H1 (cell line): ENCODE results near the gene CACNB1. TPM values are rescaled to one million over a fixed set of nuclear protein-coding genes. Genes with fewer than 3 reads are reported as not detected.

ENCODE experiments used
- ATF3 ChIP-seq: IDR thresholded peaks from 2 replicates; pipeline ENCODE4 v1.6.1; 2011; ENCODE audit warnings: low read depth, mild to moderate bottlenecking, low read length; ENCODE audit not compliant: insufficient read depth
- BACH1 ChIP-seq: IDR thresholded peaks from 2 replicates; pipeline ENCODE4 v1.6.1; 2012; ENCODE audit warnings: low read length, improper control_type of control experiment
- BRCA1 ChIP-seq: IDR thresholded peaks from 2 replicates; pipeline ENCODE4 v1.6.1; 2012; ENCODE audit warnings: low read depth, low read length, improper control_type of control experiment
- CHD1 ChIP-seq: IDR thresholded peaks from 2 replicates; pipeline ENCODE4 v1.6.1; 2012; ENCODE audit warnings: low read depth, low read length, improper control_type of control experiment
- CREB1 ChIP-seq: IDR thresholded peaks from 2 replicates; pipeline ENCODE4 v1.6.1; 2012; ENCODE audit warnings: inconsistent platforms
- CTCF ChIP-seq, 3 experiments: IDR thresholded peaks; 1 replicate in 2 of 3; 2 replicates in 1 of 3; pipeline versions ENCODE4 v1.5.1 to v1.6.1; 2011; ENCODE audit warnings: low read length in 3 of 3, mild to moderate bottlenecking in 3 of 3, inconsistent platforms in 2 of 3, low read depth in 1 of 3, moderate library complexity in 1 of 3; ENCODE audit not compliant: insufficient read depth in 1 of 3; ENCODE audit errors: control extremely low read depth in 1 of 3
- EP300 ChIP-seq, 2 experiments: IDR thresholded peaks; 1 replicate in 1 of 2; 2 replicates in 1 of 2; pipeline ENCODE4 v1.6.1; 2011 to 2012; ENCODE audit warnings: low read depth in 2 of 2, low read length in 2 of 2, mild to moderate bottlenecking in 2 of 2, borderline replicate concordance in 1 of 2, inconsistent platforms in 1 of 2, moderate library complexity in 1 of 2
- FOSL1 ChIP-seq: IDR thresholded peaks from 2 replicates; pipeline ENCODE4 v1.6.1; 2011; ENCODE audit warnings: mild to moderate bottlenecking, low read depth, low read length, moderate library complexity; ENCODE audit not compliant: insufficient read depth
- GTF2F1 ChIP-seq: IDR thresholded peaks from 2 replicates; pipeline ENCODE4 v1.6.1; 2012; ENCODE audit warnings: low read depth, low read length, improper control_type of control experiment, borderline replicate concordance
- JUN ChIP-seq: IDR thresholded peaks from 2 replicates; pipeline ENCODE4 v1.6.1; 2011; ENCODE audit warnings: low read depth, mild to moderate bottlenecking, improper control_type of control experiment, low read length
- KDM1A ChIP-seq: fragments of 200-600, 300-600 bp; sonication (generic); IDR thresholded peaks from 2 replicates; pipeline ENCODE4 v1.7.1; 2016; ENCODE audit warnings: mild to moderate bottlenecking, low read length, borderline replicate concordance
- POLR2A ChIP-seq, 2 experiments: IDR thresholded peaks; 1 replicate in 1 of 2; 2 replicates in 1 of 2; pipeline ENCODE4 v1.6.1; 2011; ENCODE audit warnings: low read depth in 2 of 2, low read length in 2 of 2, mild to moderate bottlenecking in 2 of 2; ENCODE audit errors: control extremely low read depth in 1 of 2
- RNF2 ChIP-seq: fragments of 200-900, 300-1000 bp; sonication (generic); IDR thresholded peaks from 2 replicates; pipeline ENCODE4 v1.7.1; 2016; ENCODE audit warnings: borderline replicate concordance, low read depth, mild to moderate bottlenecking, antibody characterized with exemption, low read length; ENCODE audit not compliant: poor library complexity, severe bottlenecking; ENCODE audit errors: missing control alignments
- SAP30 ChIP-seq: fragments of 300-600 bp; sonication (generic); IDR thresholded peaks from 2 replicates; pipeline ENCODE4 v1.7.1; 2012; ENCODE audit warnings: low read length, moderate library complexity, mild to moderate bottlenecking, inconsistent platforms; ENCODE audit not compliant: insufficient read depth, insufficient replicate concordance
- SIN3A ChIP-seq, 2 experiments: IDR thresholded peaks in 1 of 2; conservative IDR thresholded peaks in 1 of 2; 2 replicates each; pipeline ENCODE4 v1.6.1; 2011 to 2012; ENCODE audit warnings: low read length in 2 of 2, improper control_type of control experiment in 1 of 2, low read depth in 1 of 2, mild to moderate bottlenecking in 1 of 2
- SIX5 ChIP-seq: IDR thresholded peaks from 2 replicates; pipeline ENCODE4 v1.6.1; 2011; ENCODE audit warnings: mild to moderate bottlenecking, low read depth, low read length
- TAF7 ChIP-seq: optimal IDR thresholded peaks from 2 replicates; pipeline ENCODE3; 2011; ENCODE audit warnings: low read depth, mild to moderate bottlenecking, inconsistent platforms, low read length, moderate library complexity, borderline replicate concordance
- TBP ChIP-seq: IDR thresholded peaks from 2 replicates; pipeline ENCODE4 v1.6.1; 2011; ENCODE audit warnings: low read depth, low read length, improper control_type of control experiment
- YY1 ChIP-seq: IDR thresholded peaks from 2 replicates; pipeline ENCODE4 v1.6.1; 2011; ENCODE audit warnings: low read depth, mild to moderate bottlenecking, low read length
- ZNF274 ChIP-seq: IDR thresholded peaks from 2 replicates; pipeline ENCODE4 v1.7.0; 2012; ENCODE audit warnings: low read length, borderline replicate concordance; ENCODE audit errors: extremely low read depth
- polyA plus RNA-seq, 7 experiments: library from polyadenylated mRNA; depleted of rRNA in 3 of 7; stranded (reverse) in 5 of 7; unstranded in 2 of 7; fragments of >200 nt in 5 of 7; fragments of 200-250 nt in 2 of 7; gene quantifications; 1 replicate in 5 of 7; 2 replicates in 1 of 7; 4 replicates in 1 of 7; pipeline versions ENCODE4 v1.2.1 to v1.2.3, GENCODE V29; 2011 to 2013; ENCODE audit warnings: missing spikeins in 2 of 7, mixed read lengths in 2 of 7
- total RNA-seq: library from RNA; stranded (reverse); fragmentation: NEBNext Ultra II Directional; extraction: Animal tissue kit (Norgen Biotek cat#: 25700); gene quantifications from 2 replicates; pipeline ENCODE4 v1.2.1, GENCODE V29; 2021

Gene CACNB1
- total and polyA plus RNA-seq, 2 of the 8 experiments (the other 6 are each of a cell fraction or from before 2014, with no cell fraction given): 7.2 to 17.8 TPM

- no peak for TF ChIP-seq BRCA1
- TF ChIP-seq ATF3: no peak
- no peak for TF ChIP-seq BACH1
- no peak for TF ChIP-seq GTF2F1
- TF ChIP-seq POLR2A (IDR thresholded peaks at IDR 0.05; ENCODE audit: control extremely low read depth in 1 of 2, low read depth in 2 of 2, low read length in 2 of 2): no peak
- no peak for TF ChIP-seq TBP
- TF ChIP-seq SIN3A (conservative IDR thresholded peaks at IDR 0.05 in 1 of 2, IDR thresholded peaks at IDR 0.05 in 1 of 2; ENCODE audit: low read depth in 1 of 2, low read length in 2 of 2): peak in 1 of 2 experiments; percentile 84; a peak in 2 of 4 replicates
- TF ChIP-seq SAP30: no peak
- TF ChIP-seq EP300 (IDR thresholded peaks at IDR 0.05; ENCODE audit: borderline replicate concordance in 1 of 2, low read depth in 2 of 2, low read length in 2 of 2): no peak
- no peak for TF ChIP-seq TAF7
- TF ChIP-seq CTCF (IDR thresholded peaks at IDR 0.05; ENCODE audit: control extremely low read depth in 1 of 3, insufficient read depth in 1 of 3, low read depth in 1 of 3, low read length in 3 of 3): peak; percentile 94 to 100 (median 99)
- TF ChIP-seq KDM1A: no peak
- peak; percentile 59 for TF ChIP-seq CREB1
- no peak for TF ChIP-seq SIX5
- no peak for TF ChIP-seq CHD1
- peak; percentile 64 for TF ChIP-seq YY1
- TF ChIP-seq JUN: no peak
- no peak for TF ChIP-seq ZNF274
- TF ChIP-seq RNF2: no peak
- TF ChIP-seq FOSL1: no peak
These were observed 38.3 kb upstream of the CACNB1 start (continued) for GRCh38 chr17:39235555-39236449.
